K562 (cell line): ENCODE results near the gene NMT1. TPM values are rescaled to one million over a fixed set of nuclear protein-coding genes. Genes with fewer than 3 reads are reported as not detected.

ENCODE experiments used
- ATF6 ChIP-seq: sonication (generic); formaldehyde crosslinking; IDR thresholded peaks from 2 replicates; pipeline ENCODE4 v1.4.0; 2020; ENCODE audit warnings: mild to moderate bottlenecking, missing genetic modification reagents
- CBX2 ChIP-seq: fragments of 200-600 bp; sonication (generic); IDR thresholded peaks from one replicate; pipeline ENCODE4 v1.6.1; 2012; ENCODE audit warnings: mild to moderate bottlenecking, low read length, inconsistent platforms; ENCODE audit not compliant: insufficient read depth, poor library complexity, severe bottlenecking
- ILF3 ChIP-seq: fragments of 450-650 bp; IDR thresholded peaks from 2 replicates; pipeline ENCODE4 v1.6.1; 2018; ENCODE audit warnings: antibody characterized with exemption, mild to moderate bottlenecking, moderate library complexity, borderline replicate concordance
- KDM2B ChIP-seq: fragments of 250-450 bp; sonication (Bioruptor Pico); IDR thresholded peaks from 2 replicates; pipeline ENCODE4 v1.8.0; 2021; ENCODE audit warnings: mild to moderate bottlenecking, moderate library complexity
- PRMT5 ChIP-seq: sonication (generic); formaldehyde crosslinking; IDR thresholded peaks from 2 replicates; pipeline ENCODE4 v1.5.0; 2020; ENCODE audit warnings: missing genetic modification reagents
- PTBP1 ChIP-seq: fragments of 200-400 bp; formaldehyde crosslinking; IDR thresholded peaks from 2 replicates; pipeline ENCODE4 v1.6.1; 2017; ENCODE audit warnings: low read depth, low read length
- RBBP5 ChIP-seq: fragments of 200-600 bp; sonication (generic); IDR thresholded peaks from 2 replicates; pipeline ENCODE4 v1.6.1; 2012; ENCODE audit warnings: borderline replicate concordance, mild to moderate bottlenecking, low read length, control low read depth, inconsistent platforms; ENCODE audit not compliant: insufficient read depth, poor library complexity, severe bottlenecking
- SAFB2 ChIP-seq: fragments of 200-400 bp; formaldehyde crosslinking; IDR thresholded peaks from 2 replicates; pipeline ENCODE4 v1.6.1; 2018; ENCODE audit warnings: borderline replicate concordance, low read length, low read depth, moderate library complexity; ENCODE audit not compliant: severe bottlenecking
- SAP30 ChIP-seq: fragments of 200-600 bp; sonication (generic); IDR thresholded peaks from 2 replicates; pipeline ENCODE4 v1.6.1; 2012; ENCODE audit warnings: borderline replicate concordance, low read depth, mild to moderate bottlenecking, moderate library complexity, low read length, control low read depth, inconsistent platforms; ENCODE audit not compliant: insufficient read depth, poor library complexity, severe bottlenecking
- SMAD1 ChIP-seq: fragments of 150-350 bp; IDR thresholded peaks from 2 replicates; pipeline ENCODE4 v1.6.1; 2014; ENCODE audit warnings: low read length, low read depth; ENCODE audit not compliant: partially characterized antibody
- SMAD3 ChIP-seq: fragments of 450-650 bp; formaldehyde crosslinking; conservative IDR thresholded peaks from 2 replicates; pipeline ENCODE4 v1.4.0; 2020; ENCODE audit warnings: mild to moderate bottlenecking
- SREBF1 ChIP-seq: fragments of 150-350 bp; IDR thresholded peaks from 2 replicates; pipeline ENCODE4 v1.6.1; 2014; ENCODE audit warnings: antibody characterized with exemption, low read depth, low read length, borderline replicate concordance
- USF2 ChIP-seq: sonication (generic); formaldehyde crosslinking; IDR thresholded peaks from 2 replicates; pipeline ENCODE4 v1.5.0; 2020; ENCODE audit warnings: missing genetic modification reagents
- ZBTB9 ChIP-seq: fragments of 450-650 bp; formaldehyde crosslinking; IDR thresholded peaks from 2 replicates; pipeline ENCODE4 v1.4.0; 2020; ENCODE audit warnings: mild to moderate bottlenecking, moderate library complexity
- ZNF586 ChIP-seq: fragments of 450-650 bp; formaldehyde crosslinking; conservative IDR thresholded peaks from 2 replicates; pipeline ENCODE4 v1.4.0; 2020; ENCODE audit warnings: mild to moderate bottlenecking, moderate library complexity
- ZZZ3 ChIP-seq: fragments of 450-650 bp; IDR thresholded peaks from 2 replicates; pipeline ENCODE4 v1.6.1; 2016; ENCODE audit warnings: antibody characterized with exemption, mild to moderate bottlenecking, moderate library complexity
- polyA plus RNA-seq, 8 experiments: library from polyadenylated mRNA; depleted of rRNA in 4 of 8; stranded (reverse) in 5 of 8; unstranded in 3 of 8; fragments of >200 nt; fragmentation: Nextera tagmentation in 2 of 8; fragmentation: Illumina TruSeq in 1 of 8; extraction: Ambion mirVana in 2 of 8; extraction: Trizol in 1 of 8; gene quantifications; 2 replicates each; pipeline versions ENCODE4 v1.2.1 to v1.2.3, GENCODE V29; 2011 to 2014; ENCODE audit warnings: inconsistent platforms in 1 of 8, missing spikeins in 1 of 8
- total RNA-seq, 7 experiments: library from RNA; depleted of rRNA in 6 of 7; stranded (reverse); fragments of >200 nt in 6 of 7; fragmentation: Illumina TruSeq in 2 of 7; extraction: Trizol in 2 of 7; gene quantifications; 2 replicates each; pipeline versions ENCODE4 v1.2.1 to v1.2.3, GENCODE V29; 2011 to 2021; ENCODE audit warnings: low replicate concordance in 1 of 7
- TF ChIP-seq, protein P1 (sequence below): fragments of 450-650 bp; IDR thresholded peaks from 2 replicates; pipeline ENCODE4 v1.6.1; 2016; ENCODE audit warnings: mild to moderate bottlenecking
- TF ChIP-seq, protein P2 (sequence below): fragments of 250-450 bp; sonication (Bioruptor Pico); IDR thresholded peaks from 2 replicates; pipeline ENCODE4 v1.6.1; 2021; ENCODE audit warnings: mild to moderate bottlenecking

The NMT1 gene
- total and polyA plus RNA-seq, 9 of the 15 experiments (the other 6 are each of a cell fraction or from before 2014, with no cell fraction given) = 86.7 to 569 (median 213) TPM

GRCh38 chr17:45149669-45150664, 88.8 kb downstream of the NMT1 start (continued):
- TF ChIP-seq, protein P1, sequence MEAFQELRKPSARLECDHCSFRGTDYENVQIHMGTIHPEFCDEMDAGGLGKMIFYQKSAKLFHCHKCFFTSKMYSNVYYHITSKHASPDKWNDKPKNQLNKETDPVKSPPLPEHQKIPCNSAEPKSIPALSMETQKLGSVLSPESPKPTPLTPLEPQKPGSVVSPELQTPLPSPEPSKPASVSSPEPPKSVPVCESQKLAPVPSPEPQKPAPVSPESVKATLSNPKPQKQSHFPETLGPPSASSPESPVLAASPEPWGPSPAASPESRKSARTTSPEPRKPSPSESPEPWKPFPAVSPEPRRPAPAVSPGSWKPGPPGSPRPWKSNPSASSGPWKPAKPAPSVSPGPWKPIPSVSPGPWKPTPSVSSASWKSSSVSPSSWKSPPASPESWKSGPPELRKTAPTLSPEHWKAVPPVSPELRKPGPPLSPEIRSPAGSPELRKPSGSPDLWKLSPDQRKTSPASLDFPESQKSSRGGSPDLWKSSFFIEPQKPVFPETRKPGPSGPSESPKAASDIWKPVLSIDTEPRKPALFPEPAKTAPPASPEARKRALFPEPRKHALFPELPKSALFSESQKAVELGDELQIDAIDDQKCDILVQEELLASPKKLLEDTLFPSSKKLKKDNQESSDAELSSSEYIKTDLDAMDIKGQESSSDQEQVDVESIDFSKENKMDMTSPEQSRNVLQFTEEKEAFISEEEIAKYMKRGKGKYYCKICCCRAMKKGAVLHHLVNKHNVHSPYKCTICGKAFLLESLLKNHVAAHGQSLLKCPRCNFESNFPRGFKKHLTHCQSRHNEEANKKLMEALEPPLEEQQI = no peak
- TF ChIP-seq, protein P2, sequence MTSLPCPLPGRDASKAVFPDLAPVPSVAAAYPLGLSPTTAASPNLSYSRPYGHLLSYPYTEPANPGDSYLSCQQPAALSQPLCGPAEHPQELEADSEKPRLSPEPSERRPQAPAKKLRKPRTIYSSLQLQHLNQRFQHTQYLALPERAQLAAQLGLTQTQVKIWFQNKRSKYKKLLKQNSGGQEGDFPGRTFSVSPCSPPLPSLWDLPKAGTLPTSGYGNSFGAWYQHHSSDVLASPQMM = no peak
- TF ChIP-seq PRMT5 (CRISPR knock-in tag) (no peak), CBX2 (no peak), SREBF1 (no peak), ZBTB9 (0 out of 2 replicates have a peak, but pooled peaks have one; percentile 28), ATF6 (CRISPR knock-in tag) (no peak), SMAD1 (no peak), PTBP1 (0 out of 2 replicates have a peak, but pooled peaks have one; percentile 60), SAFB2 (no peak), SAP30 (no peak), ZNF586 (no peak), RBBP5 (peak; percentile 85), ILF3 (no peak), KDM2B (CRISPR knock-in tag) (no peak), SMAD3 (no peak), USF2 (CRISPR knock-in tag) (no peak), ZZZ3 (no peak)
